Left colon (tissue), 2 donors: Measurements from ENCODE around the gene FBXO31. TPM values are rescaled to one million over a fixed set of nuclear protein-coding genes. Genes with fewer than 3 reads are reported as not detected.
"Not testable (repeated sequence)": the region's sequence is repeated elsewhere in the genome, so short reads cannot be mapped to it uniquely, and the experiment has no call there.

Experiments
- ATAC-seq: fragments of 200-7000 bp; cut with Tn5 transposase; one replicate; pipeline ENCODE4 v1.9.1; 2020; ENCODE audit warnings: mild to moderate bottlenecking, moderate library complexity
- DNase-seq, 2 donors: peaks; one replicate each; pipeline ENCODE4 v3.0.0-alpha.2; 2020
- intact Hi-C, 2 donors: fragments of 100-400 bp; cut with DNase I in 1 of 2; cut with micrococcal nuclease in 1 of 2; formaldehyde crosslinking; loops; one replicate each; pipeline versions ENCODE4 v1.11.2 to v1.14.0; 2022; cut with DNase I, micrococcal nuclease
- total RNA-seq, 2 donors: library from RNA; stranded (reverse); fragmentation: NEBNext Ultra II Directional; extraction: Animal tissue kit (Norgen Biotek cat#: 25700); gene quantifications; one replicate each; pipeline ENCODE4 v1.2.1, GENCODE V29; 2021
- donor health status: DM: no; HTN: no; CAD: no.
- donor health status: DM: yes; HTN: yes; CAD: no.

The FBXO31 gene
- total RNA-seq, 2 donors from 2014 or later: 57.5 to 79.8 TPM

- ATAC-seq (no peak), DNase-seq (no peak)
- intact Hi-C loops: no loop called here
Measured at GRCh38 chr16:87351320-87351698, 32.3 kb downstream of the FBXO31 start.

DNA sequence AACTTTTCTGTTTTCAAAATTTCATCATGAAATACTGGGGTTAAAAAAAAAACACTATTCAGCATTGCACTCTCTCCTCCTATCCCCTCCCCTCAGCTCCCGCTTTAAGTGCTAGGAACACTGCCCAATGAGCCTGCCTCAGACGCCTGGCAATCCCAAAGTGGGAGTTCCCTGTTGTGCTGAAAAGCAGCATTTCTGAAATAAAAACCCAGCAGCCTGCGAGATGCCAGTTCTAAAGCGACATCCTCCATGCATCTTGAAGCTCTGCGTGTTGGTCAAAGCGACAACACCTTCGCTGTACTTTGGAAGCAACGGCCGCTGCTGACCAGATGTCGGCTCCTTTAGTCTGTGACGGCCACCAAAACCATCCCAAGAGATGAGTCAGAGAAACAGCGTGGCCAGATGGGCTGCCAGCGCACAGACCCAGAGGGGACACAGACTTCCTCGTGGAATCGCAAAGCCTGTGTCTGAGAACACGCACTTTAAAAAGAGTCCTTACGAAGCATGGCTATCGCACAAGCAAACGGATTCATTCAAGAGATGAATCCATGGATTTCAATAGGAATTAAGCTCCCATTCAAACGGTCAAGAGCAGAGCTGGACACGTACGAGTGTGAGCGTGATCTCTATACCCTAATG, 32.8 kb downstream of the FBXO31 start:
- DNase-seq: no peak
- ATAC-seq: no peak
- intact Hi-C loops: no loop called here

- DNase-seq: no peak
- intact Hi-C loops: no loop called here
- no peak for ATAC-seq
Measured at GRCh38 chr16:87350031-87350430, 33.5 kb downstream of the FBXO31 start.

DNA sequence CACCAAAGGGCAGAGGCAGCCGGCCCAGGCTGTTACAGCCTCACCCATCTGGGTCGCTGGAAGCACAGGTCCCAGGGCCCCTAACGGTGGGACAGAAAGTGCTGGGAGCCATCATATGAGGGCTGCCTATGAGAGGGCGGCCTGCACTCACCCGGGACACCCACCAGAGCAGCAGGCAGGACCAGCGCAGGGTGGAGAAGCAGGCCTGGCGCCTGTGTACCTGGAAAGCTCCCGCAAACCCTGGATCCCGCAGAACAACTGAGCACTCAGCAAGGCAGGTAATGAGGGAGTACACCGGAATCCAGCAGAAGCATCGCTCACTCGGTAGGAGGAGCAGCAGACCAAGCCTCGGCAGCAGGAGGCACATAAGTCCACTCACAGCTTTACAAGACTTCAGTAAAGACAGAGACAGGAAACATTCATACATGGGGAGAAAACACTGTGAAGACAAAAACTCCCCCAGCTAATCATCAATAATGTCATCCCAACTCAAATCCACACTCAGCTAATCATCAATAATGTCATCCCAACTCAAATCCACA, 34.9 kb downstream of the FBXO31 start:
- ATAC-seq: no peak

DNA sequence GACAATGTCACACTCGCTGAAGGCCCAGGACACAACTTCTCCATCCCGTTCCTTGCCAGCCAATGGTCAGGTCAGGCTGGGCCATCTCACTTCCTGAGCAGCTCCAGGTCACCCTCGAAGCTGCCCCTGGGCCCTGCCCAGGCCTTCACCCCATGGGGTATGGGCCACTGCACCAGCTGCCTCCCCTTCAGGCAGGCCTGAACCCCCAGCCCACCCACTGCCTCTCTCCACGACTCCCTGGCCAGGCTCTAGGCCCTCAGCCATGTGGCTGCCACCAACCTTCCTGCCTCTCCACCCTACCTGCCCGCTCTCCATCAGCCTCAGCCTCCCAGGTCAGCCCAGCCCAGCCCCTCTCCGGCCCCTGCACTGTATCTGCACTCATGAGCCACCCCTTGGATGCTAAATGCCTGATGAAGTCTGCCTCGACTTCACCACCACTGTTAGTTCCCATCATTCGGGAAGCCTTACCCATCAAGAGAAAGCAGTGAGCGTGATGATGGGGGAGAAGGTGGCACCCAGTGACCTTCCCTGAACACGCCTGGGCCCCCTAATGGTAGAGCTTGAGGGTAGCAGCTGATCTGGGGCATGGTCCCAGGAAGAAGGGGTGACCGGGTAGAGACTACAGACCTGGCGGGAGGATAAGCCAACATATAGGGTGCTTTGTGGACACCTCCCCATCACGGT, 35.5 kb downstream of the FBXO31 start:
- no peak for DNase-seq
- intact Hi-C loops: no loop called here
- ATAC-seq: no peak

More for the DNA sequence above, 34.9 kb downstream of the FBXO31 start:
- intact Hi-C loops: no loop called here
- no peak for DNase-seq

DNA sequence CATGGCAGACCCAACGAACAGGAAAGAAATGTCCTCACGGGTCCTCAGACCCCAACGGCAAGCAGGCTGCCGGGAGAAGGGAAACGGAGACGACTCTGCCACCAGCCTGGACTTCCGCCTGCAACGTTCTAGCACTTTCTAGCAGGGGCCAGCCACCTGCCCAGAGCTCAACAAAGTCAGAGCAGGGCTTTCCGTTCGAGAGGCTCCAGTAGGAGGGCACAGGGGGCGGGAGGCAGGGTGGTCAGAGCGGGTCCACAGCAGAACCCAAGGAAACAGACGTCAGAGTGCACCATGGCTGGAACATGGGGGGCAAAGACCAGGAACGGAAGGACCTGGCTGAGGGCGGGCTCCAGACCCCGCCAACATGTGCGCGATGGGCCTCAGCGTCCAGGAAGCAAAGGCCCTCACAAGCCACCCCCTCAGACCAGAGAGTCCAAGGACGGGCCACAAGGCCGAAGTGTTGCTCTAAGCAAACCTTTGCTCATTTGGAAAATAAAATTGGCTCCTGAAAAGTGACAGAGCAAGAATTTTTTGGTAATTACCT, 37.0 kb downstream of the FBXO31 start:
- ATAC-seq (no peak), DNase-seq (no peak)
- intact Hi-C loops: no loop called here

DNA sequence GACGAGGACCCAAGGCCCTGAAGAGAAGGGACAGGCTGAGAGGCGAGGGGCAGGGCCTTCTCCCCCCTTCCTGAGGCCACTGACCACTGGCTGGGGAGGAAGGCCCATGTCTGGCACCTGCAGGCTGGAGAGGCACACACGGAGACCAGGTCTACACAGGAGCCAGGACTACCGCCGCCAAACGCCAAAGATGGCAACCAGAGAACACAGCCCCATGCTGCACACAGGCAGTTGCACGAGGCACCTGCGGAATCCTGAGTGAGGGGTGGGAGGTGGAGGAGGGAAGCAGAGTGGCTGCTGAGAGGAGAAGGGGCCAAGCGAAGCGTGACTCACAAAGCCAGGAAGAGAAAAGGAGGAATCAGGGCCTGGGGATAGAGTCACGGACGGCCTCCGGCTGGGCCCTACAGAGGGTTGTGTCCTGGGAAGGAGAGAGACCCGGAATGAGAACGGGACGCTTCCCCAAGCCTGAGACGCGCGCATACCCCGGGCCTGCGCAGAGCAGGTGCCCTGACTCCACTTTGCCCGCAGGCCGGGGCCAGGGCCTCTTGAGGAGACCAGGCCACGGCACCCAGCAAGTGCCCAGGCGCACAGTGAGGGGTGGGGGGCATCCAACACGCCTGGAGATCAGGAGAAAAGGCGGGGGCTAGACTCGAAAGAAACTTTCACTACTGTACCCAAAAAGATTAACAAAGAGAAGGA, 37.7 kb downstream of the FBXO31 start:
- intact Hi-C loops: no loop called here
- DNase-seq (no peak), ATAC-seq (peak; percentile 9)

- ATAC-seq (peak; percentile 79), DNase-seq (peak; percentile 61 to 62)
- intact Hi-C loops: no loop called here
Measured at GRCh38 chr16:87344931-87345631, 38.5 kb downstream of the FBXO31 start.

GRCh38 chr16:87344165-87344930, 39.2 kb downstream of the FBXO31 start:
- DNase-seq: no peak
- no peak for ATAC-seq
- intact Hi-C loops: no loop called here

GRCh38 chr16:87343753-87344050, 39.9 kb downstream of the FBXO31 start:
- no peak for ATAC-seq
- DNase-seq: no peak
- intact Hi-C loops: no loop called here

GRCh38 chr16:87342978-87343752, 40.4 kb downstream of the FBXO31 start:
- intact Hi-C loops: no loop called here
- no peak for DNase-seq
- ATAC-seq: no peak

DNA sequence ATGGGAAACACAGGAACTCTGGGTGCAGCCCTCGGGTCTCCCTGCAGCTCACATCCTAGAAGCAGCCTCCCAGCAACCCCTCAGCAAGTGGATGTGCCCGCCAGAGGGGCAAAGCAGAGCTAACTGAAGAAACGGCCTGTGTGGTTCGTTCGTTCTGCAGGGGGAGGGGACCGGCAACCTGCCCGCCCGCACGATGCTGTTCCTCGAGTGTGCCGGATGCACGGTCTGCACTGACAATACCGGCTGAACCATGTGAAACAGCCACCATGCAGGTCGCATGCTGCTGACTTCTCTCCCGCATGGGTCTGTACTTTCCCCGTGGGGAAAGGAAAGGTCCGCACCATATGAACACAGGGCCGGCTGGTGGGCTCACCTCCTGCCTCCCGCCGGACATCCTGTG, 41.1 kb downstream of the FBXO31 start:
- intact Hi-C loops: no loop called here
- DNase-seq: no peak
- ATAC-seq: no peak

GRCh38 chr16:87340198-87340597, 43.4 kb downstream of the FBXO31 start:
- DNase-seq (no peak), ATAC-seq (no peak)
- intact Hi-C loops: no loop called here

- DNase-seq, intact Hi-C loops, ATAC-seq: not testable (repeated sequence)
Measured at GRCh38 chr16:87339724-87340105, 43.9 kb downstream of the FBXO31 start.

DNA sequence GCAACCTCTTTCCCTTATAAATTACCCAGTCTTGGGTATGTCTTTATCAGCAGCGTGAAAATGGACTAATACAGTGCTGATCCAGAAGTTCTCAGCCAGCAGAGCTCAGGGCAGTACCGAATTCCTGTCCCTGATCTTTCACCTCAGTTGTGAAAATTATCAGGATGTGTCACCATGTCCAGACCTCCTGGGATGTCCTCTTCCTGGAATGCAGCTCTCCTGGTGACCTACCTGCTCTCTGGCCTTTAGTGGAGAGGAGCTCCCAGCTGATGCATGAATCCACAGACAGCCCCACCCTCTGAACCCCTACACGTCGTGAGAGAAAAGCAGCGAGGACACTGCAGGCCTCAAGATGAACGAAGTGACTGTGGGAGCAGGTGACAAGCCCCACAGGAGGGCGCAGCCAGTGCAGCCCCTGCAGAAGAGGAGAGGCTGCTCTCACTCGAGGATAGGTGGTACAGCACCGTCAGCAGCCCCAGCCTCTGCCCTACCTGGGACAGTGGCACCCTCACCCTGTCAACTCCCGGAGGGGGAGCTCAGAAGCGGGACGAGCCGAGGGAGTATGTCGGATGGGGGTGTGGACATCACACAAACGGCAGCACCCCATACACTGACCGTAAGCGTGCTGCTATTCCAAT, 44.4 kb downstream of the FBXO31 start:
- no peak for ATAC-seq
- no peak for DNase-seq
- intact Hi-C loops: no loop called here

- ATAC-seq: no peak
- intact Hi-C loops: no loop called here
- no peak for DNase-seq
Measured at GRCh38 chr16:87338155-87338765, 45.3 kb downstream of the FBXO31 start.

- DNase-seq (no peak), ATAC-seq (no peak)
- intact Hi-C loops: no loop called here
Measured at GRCh38 chr16:87337262-87337771, 46.3 kb downstream of the FBXO31 start.
